ENCODE data around the gene NTM. TPM values are rescaled to one million over a fixed set of nuclear protein-coding genes. Genes with fewer than 3 reads are reported as not detected.

Gene NTM
- total and polyA plus RNA-seq, 10 donors: 0.13 to 1.6 (median 0.67) TPM

GRCh38 chr11:131938351-131938751 is 567.9 kb downstream of the NTM start:
- TF ChIP-seq POLR2A (IDR thresholded peaks at IDR 0.05): no peak
- TF ChIP-seq CTCF (IDR thresholded peaks at IDR 0.05 in 8 of 11, conservative IDR thresholded peaks at IDR 0.05 in 3 of 11): no peak
- TF ChIP-seq POLR2AphosphoS5 (IDR thresholded peaks at IDR 0.05): no peak
- DNase-seq: no peak
- no peaks in the 10 kb centered on the region for H3K27me3 ChIP-seq (replicated peaks in 1 of 7)
- no peak overlapping the region for H3K27ac ChIP-seq
- no peaks in the 10 kb centered on the region for H3K9me3 ChIP-seq
- H3K4me1 ChIP-seq: no peaks in the 10 kb centered on the region
- H3K4me3 ChIP-seq: no peak overlapping the region
- intact Hi-C loops (cut with DNase I; ENCODE audit: low total_unique reads): no loop called here
- 73 to 80% (median 79%) methylated on average over 6 of the region's 6 CpGs for WGBS, 5 donors
- H3K36me3 ChIP-seq: no peaks in the 10 kb centered on the region

GRCh38 chr11:131940126-131940525 is 569.7 kb downstream of the NTM start:
- H3K4me1 ChIP-seq: no peaks in the 10 kb centered on the region
- no peaks in the 10 kb centered on the region for H3K27me3 ChIP-seq (replicated peaks in 1 of 7)
- no peak overlapping the region for H3K27ac ChIP-seq
- H3K36me3 ChIP-seq: no peaks in the 10 kb centered on the region
- H3K9me3 ChIP-seq: no peaks in the 10 kb centered on the region
- DNase-seq: no peak
- TF ChIP-seq POLR2A (IDR thresholded peaks at IDR 0.05): no peak
- no peak for TF ChIP-seq POLR2AphosphoS5 (IDR thresholded peaks at IDR 0.05)
- no peak for TF ChIP-seq CTCF (IDR thresholded peaks at IDR 0.05 in 8 of 11, conservative IDR thresholded peaks at IDR 0.05 in 3 of 11)
- H3K4me3 ChIP-seq: no peak overlapping the region
- intact Hi-C loops (cut with DNase I; ENCODE audit: low total_unique reads): no loop called here
- WGBS, 5 donors: 38 to 50% (median 47%) methylated on average over 4 of the region's 4 CpGs

GRCh38 chr11:131942878-131943277 is 572.5 kb downstream of the NTM start:
- H3K4me3 ChIP-seq: no peak overlapping the region
- intact Hi-C loops (cut with DNase I; ENCODE audit: low total_unique reads): no loop called here
- no peaks in the 10 kb centered on the region for H3K27me3 ChIP-seq (replicated peaks in 1 of 7)
- 73 to 77% (median 75%) methylated on average over 7 of the region's 7 CpGs for WGBS, 5 donors
- H3K36me3 ChIP-seq: no peaks in the 10 kb centered on the region
- no peaks in the 10 kb centered on the region for H3K9me3 ChIP-seq
- TF ChIP-seq POLR2AphosphoS5 (IDR thresholded peaks at IDR 0.05) (no peak), POLR2A (IDR thresholded peaks at IDR 0.05) (no peak), CTCF (IDR thresholded peaks at IDR 0.05 in 8 of 11, conservative IDR thresholded peaks at IDR 0.05 in 3 of 11) (no peak)
- no peaks in the 10 kb centered on the region for H3K4me1 ChIP-seq
- DNase-seq: no peak
- H3K27ac ChIP-seq: no peak overlapping the region

GRCh38 chr11:131943295-131943694 is 572.9 kb downstream of the NTM start:
- intact Hi-C loops (cut with DNase I; ENCODE audit: low total_unique reads): no loop called here
- DNase-seq: no peak
- TF ChIP-seq POLR2AphosphoS5 (IDR thresholded peaks at IDR 0.05) (no peak), POLR2A (IDR thresholded peaks at IDR 0.05) (no peak), CTCF (IDR thresholded peaks at IDR 0.05 in 8 of 11, conservative IDR thresholded peaks at IDR 0.05 in 3 of 11) (no peak)

More at GRCh38 chr11:131943295-131943694, 572.9 kb downstream of the NTM start:
- Histone ChIP-seq H3K27me3 (replicated peaks in 1 of 7) (no peaks in the 10 kb centered on the region), H3K36me3 (no peaks in the 10 kb centered on the region), H3K4me3 (no peak overlapping the region), H3K9me3 (no peaks in the 10 kb centered on the region), H3K4me1 (no peaks in the 10 kb centered on the region), H3K27ac (no peak overlapping the region)
- WGBS, 5 donors: 68 to 81% (median 78%) methylated on average over 6 of the region's 6 CpGs

Measured in spleen (tissue), 11 donors.